HG03354 (cell line): ENCODE results near the gene OR10D3.
"Not testable (repeated sequence)": the region's sequence is repeated elsewhere in the genome, so short reads cannot be mapped to it uniquely, and the experiment has no call there.

Experiments used
- ATAC-seq: cut with Tn5 transposase; IDR thresholded peaks from one replicate; pipeline ENCODE4 v1.9.1; 2021; ENCODE audit warnings: mild to moderate bottlenecking; ENCODE audit not compliant: unreplicated experiment, poor library complexity, severe bottlenecking

The OR10D3 gene, protein sequence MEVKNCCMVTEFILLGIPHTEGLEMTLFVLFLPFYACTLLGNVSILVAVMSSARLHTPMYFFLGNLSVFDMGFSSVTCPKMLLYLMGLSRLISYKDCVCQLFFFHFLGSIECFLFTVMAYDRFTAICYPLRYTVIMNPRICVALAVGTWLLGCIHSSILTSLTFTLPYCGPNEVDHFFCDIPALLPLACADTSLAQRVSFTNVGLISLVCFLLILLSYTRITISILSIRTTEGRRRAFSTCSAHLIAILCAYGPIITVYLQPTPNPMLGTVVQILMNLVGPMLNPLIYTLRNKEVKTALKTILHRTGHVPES

DNA sequence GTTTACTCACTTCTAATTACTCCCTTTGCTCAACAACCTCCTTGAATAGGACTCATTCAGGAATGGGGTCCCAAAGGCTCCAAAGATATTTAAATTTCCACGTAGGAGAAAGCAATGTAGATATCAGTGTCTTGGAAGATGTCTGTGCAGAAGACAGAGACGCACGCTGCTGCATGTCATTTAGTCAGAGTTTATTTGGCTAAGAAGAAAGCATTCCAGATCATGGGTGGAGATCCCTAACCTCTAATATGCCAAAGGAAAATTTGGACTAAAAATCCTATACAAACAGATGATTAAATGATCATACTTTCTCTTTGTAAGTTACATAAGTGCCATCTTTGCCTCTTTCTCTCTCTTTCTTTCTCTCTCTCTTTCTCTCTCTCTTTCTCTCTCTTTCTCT, at the start of gene OR10D3:
TSS of gene OR10D3 (plus strand) at position 278 of the 400 bp plus-strand sequence. CDS start 1,925 bp downstream, outside the sequence.
- ATAC-seq = no peak

DNA sequence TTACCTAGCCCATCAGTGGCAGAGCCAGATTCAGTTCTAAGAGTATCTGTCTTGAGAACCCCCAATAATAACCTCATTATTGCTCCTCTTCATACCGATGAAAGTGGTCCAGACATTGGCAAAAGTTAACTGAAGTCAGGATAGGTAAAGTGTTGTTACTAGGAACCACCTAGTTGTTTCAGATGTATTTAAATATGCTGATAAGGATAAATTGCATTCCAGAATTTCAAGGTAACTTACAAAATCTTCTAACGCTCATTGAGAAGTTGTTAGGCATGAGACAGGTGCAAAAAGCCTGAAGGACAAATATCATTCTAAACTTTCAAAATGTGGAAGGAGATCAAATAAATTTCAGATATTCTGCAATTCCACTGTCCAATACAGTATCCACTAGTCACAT, 40.1 kb upstream of the OR10D3 start:
- no peak for ATAC-seq

DNA sequence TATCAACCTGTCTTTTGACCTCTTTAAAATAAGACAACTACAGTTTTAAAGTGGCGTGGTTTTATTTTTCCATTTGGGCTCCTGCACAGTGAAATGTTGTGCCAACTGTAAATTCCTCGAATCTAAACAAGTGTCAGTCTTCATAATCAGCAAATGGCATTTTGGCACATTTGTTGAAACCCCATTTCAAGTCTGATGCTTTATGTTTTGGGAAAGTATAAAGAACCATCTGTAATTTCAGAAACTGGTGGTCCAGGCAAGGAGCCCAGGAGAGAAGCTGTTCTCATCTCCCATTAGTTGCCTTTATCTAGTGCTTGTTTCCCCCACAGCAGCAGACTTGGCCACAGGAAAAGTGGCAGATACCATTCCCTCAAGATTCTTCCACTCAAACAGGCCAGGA, 35.2 kb upstream of the OR10D3 start:
- no peak for ATAC-seq

DNA sequence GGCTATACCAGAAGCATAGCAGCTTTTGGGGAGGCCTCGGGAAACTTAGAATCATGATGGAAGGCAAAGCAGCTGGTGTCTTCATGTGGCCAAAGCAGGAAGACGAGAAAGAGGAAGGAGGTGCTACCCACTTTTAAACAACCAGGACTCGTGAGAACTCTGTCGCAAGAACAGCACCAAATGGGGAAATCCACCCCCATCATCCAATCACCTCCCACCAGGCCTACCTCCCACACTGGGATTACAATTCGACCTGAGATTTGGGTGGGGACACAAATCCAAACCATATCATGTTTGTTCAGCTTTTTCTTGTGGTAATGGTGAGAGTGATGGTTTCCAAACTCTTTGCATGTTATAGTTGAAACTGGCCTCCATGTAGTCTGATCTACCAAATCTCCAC, 32.5 kb upstream of the OR10D3 start:
- no peak for ATAC-seq

DNA sequence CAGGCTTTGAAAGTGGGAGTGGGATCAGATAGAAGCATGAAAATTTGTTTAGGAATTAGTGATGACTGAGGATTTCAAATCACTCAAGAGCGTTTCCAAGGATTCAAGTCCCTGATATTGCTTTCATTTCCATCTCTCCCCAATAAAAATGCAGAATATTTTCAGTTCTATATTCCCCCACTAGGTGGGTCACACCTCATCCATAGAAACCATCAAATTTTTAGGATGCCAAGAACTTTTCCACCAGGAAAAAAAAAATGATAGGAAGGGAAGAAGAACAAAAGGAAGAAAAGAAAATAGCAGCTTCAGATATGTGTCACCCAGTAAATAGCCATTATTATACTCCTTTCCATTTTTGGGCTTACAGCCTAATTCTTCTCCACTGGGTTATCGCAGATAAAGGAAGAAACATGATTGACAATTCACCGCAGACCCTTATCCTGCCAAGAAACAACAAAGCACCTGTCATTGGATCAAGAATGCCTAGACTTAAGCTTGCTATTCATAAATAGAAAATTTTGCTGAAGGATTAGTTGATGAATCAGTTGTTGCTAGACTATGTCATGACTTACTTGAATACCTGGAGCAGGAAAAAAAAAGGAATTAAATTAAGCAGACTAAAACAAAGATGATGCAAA, 30.3 kb upstream of the OR10D3 start:
- ATAC-seq = no peak

DNA sequence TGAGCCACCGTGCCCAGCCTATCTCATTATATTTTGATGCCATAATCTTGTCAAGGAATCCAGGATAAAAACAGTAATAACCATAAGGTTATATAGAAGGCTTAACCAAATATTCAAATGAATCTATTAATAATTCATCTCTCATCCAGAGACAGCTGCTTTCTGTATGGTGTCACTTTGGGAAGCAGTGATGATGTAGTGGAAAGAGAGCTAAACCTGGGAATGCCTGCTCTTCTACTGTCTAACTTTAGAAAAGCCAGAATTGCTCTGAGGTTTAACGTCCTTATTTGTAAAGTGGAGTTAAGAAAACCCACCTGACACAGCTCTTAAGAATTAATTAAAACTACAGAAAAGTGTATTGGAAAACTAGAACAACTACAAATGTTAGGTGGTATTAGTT, 29.3 kb upstream of the OR10D3 start:
- ATAC-seq = no peak

DNA sequence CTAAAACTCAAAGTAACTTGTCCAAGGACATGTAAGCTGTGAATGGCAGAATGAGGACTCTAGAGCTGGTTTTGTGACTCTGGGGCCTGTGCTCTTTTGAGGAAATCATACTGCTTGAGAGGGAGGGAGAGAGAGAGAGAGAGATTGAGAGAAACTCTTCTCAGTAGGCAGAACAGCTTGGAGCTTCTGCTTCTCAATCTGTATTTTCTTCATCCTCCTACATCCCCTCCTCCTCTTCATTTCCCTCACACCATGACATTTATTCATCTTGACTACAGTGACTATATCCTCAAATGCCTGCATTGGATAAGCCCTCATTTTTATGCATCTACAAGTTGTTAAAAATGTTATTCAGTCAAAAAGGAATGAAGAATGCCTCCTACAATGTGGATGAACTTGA, 23.7 kb upstream of the OR10D3 start:
- ATAC-seq = no peak

DNA sequence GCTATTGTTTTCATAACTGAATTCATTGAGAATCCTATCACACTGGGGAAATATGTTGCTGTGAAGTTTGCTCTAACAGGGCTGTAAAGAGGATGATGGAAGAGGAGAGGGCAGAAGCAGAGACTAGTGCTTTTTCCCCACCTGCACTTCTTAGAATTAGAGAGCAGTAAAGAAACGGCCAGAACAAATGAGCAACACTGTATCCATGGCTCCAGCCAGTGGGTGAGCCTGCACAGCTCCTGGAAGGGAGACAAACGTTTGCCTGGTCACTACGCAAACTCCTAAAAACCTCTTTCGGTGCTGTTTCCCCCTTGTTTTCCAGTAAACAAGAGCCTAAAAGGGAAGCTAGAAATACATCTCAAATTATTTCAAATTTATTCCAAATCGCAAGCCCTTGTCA, 22.2 kb upstream of the OR10D3 start:
- no peak for ATAC-seq

DNA sequence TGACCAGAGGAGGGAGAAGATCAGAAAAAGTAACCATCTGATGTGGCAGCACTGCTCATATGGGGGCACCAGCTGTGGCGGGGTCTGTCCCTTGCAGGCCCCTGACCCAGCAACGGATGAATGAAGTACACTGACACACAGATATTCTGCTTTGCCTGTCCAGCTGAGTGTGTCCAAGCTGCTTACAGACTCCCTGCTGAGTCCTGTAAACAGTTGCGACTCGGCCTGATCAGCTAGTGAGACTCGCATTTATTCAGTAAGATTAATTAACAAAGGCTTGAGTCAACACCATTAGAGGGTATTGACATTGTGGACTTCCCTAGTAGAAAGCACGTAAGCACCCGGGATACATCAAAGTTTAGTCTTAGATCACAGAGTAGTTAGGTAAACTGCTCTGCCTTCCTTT, 15.3 kb upstream of the OR10D3 start:
- no peak for ATAC-seq

DNA sequence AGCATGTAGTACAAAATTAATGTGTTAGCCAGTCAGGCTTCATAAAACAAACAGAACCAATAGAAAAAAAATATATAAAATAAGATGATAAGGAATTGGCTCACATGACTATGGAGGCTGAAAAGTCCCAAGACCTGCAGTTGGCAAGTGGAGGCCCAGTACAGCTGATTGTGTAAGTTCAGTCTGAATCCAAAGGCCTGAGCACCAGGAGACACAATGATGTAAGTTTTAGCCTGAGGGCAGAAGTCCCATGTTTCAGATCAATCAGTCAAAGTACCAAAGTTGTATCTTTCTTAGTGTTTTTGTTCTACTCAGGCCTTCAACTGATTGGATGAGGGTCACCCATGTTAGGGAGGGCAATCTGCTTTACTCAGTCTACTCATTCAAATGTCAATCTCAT, 14.3 kb upstream of the OR10D3 start:
- no peak for ATAC-seq

DNA sequence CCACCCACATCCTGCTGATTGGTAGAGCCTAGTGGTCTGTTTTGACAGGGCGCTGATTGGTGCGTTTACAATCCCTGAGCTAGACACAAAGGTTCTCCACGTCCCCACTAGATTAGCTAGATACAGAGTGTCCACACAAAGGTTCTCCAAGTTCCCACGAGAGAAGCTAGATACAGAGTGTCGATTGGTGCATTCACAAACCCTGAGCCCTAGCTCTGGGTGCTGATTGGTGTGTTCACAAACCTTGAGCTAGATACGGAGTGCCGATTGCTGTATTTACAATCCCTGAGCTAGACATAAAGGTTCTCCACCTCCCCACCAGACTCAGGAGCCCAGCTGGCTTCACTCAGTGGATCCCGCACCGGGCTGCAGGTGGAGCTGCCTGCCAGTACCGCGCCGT, 12.8 kb upstream of the OR10D3 start:
- ATAC-seq = not testable (repeated sequence)

DNA sequence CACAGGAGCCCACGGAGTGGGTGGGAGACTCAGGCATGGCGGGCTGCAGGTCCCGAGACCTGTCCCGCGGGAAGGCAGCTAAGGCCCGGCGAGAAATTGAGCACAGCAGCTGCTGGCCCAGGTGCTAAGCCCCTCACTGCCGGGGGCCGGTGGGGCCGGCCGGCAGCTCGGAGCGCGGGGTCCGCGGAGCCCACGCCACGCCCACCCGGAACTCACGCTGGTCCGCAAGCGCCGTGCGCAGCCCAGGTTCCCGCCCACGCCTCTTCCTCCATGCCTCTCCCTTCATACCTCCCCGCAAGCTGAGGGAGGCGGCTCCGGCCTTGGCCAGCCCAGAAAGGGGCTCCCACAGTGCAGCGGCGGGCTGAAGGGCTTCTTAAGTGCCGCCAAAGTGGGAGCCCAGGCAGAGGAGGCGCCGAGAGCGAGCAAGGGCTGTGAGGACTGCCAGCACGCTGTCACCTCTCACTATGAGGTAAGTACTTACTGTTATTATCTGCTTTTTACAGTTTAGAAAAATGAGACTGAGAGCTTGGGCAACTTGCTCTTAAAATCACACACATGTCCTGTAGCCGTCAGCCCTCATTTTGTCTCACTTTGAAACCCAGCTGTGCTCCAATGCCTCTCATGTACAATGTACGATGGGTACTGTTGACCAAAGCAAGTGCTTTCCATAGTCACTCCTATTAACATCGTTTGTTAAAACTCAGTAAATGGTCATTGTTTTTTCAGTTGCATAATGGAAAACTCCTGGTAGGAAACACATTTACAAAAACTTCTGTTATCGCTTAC, 12.2 kb upstream of the OR10D3 start:
- no peak for ATAC-seq

DNA sequence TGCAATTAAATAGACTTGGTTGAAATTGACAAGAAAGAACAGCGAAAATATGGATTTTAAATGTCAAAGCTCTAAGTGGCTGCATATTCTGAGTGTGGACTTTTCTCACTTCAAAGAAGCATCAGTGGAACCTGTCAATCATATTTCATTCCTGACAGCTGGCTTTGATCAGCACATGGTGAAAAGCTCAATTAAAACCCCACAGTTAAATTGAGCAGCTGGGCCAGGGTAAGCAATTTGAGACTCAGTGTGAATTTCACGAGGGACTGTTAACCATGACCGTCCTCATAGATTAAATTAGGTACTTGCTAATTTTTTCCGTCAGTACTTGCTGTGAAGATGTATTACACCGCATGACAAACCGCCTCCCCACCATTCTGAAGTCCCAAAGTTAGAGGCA, 11.0 kb upstream of the OR10D3 start:
- no peak for ATAC-seq

DNA sequence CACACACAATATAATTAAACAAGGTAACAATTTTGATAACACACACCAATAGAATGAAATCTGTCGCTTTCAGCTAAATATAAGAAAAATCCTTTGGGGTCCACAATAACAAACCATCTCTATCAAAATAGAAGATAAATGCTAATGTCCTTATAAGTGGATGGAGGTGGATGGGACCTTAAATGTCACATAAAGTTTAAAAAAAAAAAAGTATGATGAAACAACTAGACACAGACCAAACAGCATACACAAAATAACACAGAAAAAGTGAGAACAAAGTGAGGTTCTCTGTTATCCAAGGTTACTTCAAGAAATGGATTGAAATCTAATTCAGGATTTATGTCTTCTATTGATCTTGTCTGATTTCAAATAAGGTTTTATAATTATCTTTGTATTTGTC, 10.5 kb upstream of the OR10D3 start:
- ATAC-seq = no peak

DNA sequence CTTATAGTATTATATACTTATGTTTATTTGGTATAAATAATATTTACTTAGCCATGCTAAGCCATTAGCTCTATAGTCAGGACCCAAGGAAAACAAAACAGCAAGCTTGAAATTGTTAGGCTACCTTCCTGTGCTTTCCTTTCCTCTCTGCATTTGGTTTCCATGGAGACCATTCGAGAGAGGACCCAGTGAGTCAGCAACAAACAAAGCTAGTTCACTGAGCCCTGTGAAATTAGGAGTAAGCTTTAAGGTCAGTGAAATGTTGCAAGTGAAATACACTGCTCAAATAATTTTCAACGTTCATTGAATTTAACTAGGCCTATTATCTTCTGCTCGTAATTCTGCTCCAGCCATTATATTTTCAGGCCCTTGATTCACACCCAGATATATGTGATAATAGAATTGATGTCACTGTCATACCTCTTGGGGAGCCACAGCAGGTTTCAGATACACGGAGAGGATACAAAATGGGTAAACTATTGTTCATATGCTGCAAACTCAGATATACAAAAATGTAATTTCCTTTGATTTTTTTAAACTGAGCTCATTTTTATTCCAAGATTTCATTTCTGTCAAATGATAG, 9.1 kb upstream of the OR10D3 start:
- no peak for ATAC-seq

DNA sequence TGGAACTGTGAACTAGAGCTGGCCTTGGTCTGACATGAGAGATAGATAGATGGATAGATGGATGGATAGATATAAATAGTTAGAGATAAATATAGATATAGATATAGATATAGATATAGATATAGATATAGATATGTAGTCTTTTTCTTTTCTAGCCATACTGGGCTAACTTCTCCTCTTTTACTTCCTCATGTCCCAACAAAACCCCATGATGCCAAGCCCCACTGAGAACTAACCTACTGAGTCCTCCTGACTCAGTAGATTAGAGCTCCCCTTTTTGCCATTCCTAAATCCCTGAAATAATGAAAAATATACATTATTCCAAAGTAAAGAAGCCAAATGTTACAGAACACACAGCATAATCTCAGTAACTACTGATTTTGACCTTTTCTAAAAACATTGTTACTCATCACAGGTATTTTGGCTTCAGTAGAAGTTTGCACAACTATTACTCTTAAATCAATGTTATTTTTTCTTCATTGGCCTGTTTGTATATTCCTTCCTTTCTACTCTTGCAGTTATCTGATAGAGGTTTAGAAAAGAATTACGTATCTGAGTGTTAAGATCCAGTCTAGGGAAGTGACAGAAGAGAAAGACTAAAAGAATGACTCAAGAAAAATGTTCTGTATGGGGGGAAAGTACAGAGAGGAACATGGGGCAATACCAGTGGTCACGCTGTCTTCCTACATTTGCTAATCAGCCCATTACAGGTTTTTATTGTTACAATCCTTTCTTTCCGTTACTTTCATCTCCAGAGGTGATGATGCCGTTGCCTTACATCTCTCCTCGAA, 6.0 kb upstream of the OR10D3 start:
- no peak for ATAC-seq

DNA sequence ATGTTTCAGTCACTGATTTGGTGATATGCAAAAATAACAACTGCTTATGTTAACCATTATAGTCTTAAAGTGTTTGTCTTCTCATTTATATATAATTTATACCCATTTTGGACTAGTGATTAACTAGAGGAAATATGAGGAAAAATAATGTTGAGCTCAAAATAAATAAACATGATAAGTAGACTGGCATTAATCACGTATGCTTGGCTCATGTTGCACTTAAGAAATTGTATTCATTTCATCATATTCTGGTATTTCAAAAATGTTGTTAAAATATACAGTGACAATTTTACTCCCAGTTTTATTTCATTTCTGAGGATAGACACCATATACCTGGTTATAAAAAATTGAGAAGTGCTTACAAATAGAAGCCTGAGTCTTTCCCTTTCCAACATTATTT, 3.8 kb upstream of the OR10D3 start:
- no peak for ATAC-seq

DNA sequence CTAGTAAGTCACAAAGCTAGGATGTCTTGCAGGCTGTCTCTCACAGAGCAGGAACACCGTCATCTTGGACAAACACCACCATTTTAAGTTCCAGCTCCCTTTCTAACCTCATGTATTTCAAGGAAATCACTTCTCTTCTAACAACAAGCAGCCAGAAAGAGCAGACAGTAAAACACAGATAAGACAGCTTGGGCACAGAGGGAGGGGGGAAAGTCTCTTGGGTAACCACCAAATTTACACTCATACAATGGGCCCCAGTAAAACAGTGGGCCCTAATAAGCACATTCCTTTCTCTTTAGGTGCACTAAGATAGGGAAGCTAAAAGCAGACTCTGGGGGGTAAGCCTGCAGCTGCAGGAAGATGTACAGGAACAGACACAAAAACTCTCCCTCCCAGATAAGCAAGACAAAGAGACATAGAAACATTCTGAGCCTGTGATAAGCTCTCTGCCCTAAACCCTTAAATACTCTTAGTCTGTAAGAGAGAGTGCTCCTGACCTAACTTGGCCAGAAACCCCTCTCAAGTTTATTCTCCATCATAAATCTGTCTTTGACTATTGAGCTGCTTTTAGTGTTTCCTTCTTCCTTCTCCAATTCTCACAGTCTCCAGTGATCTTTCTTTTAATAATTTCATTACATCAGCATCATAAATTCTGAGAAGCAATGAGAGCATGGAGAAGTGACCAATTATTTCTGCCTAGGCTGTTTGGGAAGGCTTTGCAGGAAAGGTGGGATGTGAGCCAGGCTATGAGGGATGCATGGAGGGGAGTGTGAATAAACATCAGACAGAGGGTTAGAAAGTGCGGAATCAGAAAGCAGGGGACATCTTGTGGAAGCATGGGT, 7.4 kb downstream of the OR10D3 start:
- no peak for ATAC-seq
